Thyroid gland (tissue), 4 donors: ENCODE results near the gene FBXL17.

ENCODE experiments used
- CTCF ChIP-seq, 6 experiments: fragments of 200-600 bp in 3 of 6; fragments of 450-650 bp in 3 of 6; sonication (generic) in 3 of 6; IDR thresholded peaks; one replicate each; pipeline ENCODE4 v1.5.1; 2016 to 2019; ENCODE audit warnings: antibody characterized with exemption in 6 of 6, mild to moderate bottlenecking in 2 of 6, inconsistent platforms in 1 of 6, moderate library complexity in 1 of 6
- POLR2A ChIP-seq, 2 donors: fragments of 450-650 bp; IDR thresholded peaks; one replicate each; pipeline ENCODE4 v1.6.1; 2017; ENCODE audit warnings: antibody characterized with exemption in 2 of 2, mild to moderate bottlenecking in 2 of 2, moderate library complexity in 1 of 2

GRCh38 chr5:107950776-107951175, 431.1 kb downstream of the FBXL17 start:
- TF ChIP-seq POLR2A (IDR thresholded peaks at IDR 0.05): no peak
- TF ChIP-seq CTCF (IDR thresholded peaks at IDR 0.05): no peak
